ENCODE data around the gene PLD1.

Gene PLD1

GRCh38 chr3:171658841-171659240, 151.4 kb downstream of the PLD1 start:
- H3K27me3 ChIP-seq (ENCODE audit: insufficient read depth, low read length, poor library complexity, severe bottlenecking) = no peaks in the 10 kb centered on the region
- H3K9me2 ChIP-seq (replicated peaks; ENCODE audit: low read depth, low read length) = no peaks in the 10 kb centered on the region
- H3K9ac ChIP-seq (ENCODE audit: low read depth, low read length, poor library complexity, severe bottlenecking) = no peak overlapping the region
- no peaks in the 10 kb centered on the region for H3K9me3 ChIP-seq (ENCODE audit: insufficient read depth, low read depth, low read length)
- H4K20me1 ChIP-seq (ENCODE audit: insufficient read depth, low read length, poor library complexity, severe bottlenecking) = no peaks in the 10 kb centered on the region
- no peaks in the 10 kb centered on the region for H3K4me1 ChIP-seq (ENCODE audit: insufficient read depth, low read length, poor library complexity, severe bottlenecking)
- no peak overlapping the region for H3K4me3 ChIP-seq (ENCODE audit: low read length, poor library complexity, severe bottlenecking)
- H3K4me2 ChIP-seq (ENCODE audit: low read depth, low read length, poor library complexity, severe bottlenecking) = no peak overlapping the region
- no peaks in the 10 kb centered on the region for H3F3A ChIP-seq (ENCODE audit: low read depth)
- H2AFZ ChIP-seq (ENCODE audit: low read length) = no peak overlapping the region
- H3K79me2 ChIP-seq (ENCODE audit: insufficient read depth, low read length) = no peaks in the 10 kb centered on the region
- TF ChIP-seq EZH2phosphoT487 (IDR thresholded peaks at IDR 0.05; ENCODE audit: borderline replicate concordance) = no peak
- TF ChIP-seq CTCF (conservative IDR thresholded peaks at IDR 0.05; ENCODE audit: low read length) = no peak
- H3K36me3 ChIP-seq (ENCODE audit: insufficient read depth, low read length) = no peaks in the 10 kb centered on the region

- H3F3A ChIP-seq (ENCODE audit: low read depth) = no peaks in the 10 kb centered on the region
- H3K4me1 ChIP-seq (ENCODE audit: insufficient read depth, low read length, poor library complexity, severe bottlenecking) = no peaks in the 10 kb centered on the region
- no peaks in the 10 kb centered on the region for H3K27me3 ChIP-seq (ENCODE audit: insufficient read depth, low read length, poor library complexity, severe bottlenecking)
- peak overlapping the region; percentile 13; the same call in 1 of the 2 replicates for H2AFZ ChIP-seq (ENCODE audit: low read length)
- H3K36me3 ChIP-seq (ENCODE audit: insufficient read depth, low read length) = no peaks in the 10 kb centered on the region
- no peaks in the 10 kb centered on the region for H4K20me1 ChIP-seq (ENCODE audit: insufficient read depth, low read length, poor library complexity, severe bottlenecking)
- no peak overlapping the region for H3K9ac ChIP-seq (ENCODE audit: low read depth, low read length, poor library complexity, severe bottlenecking)
- no peak overlapping the region for H3K4me3 ChIP-seq (ENCODE audit: low read length, poor library complexity, severe bottlenecking)
- no peaks in the 10 kb centered on the region for H3K9me2 ChIP-seq (replicated peaks; ENCODE audit: low read depth, low read length)
- TF ChIP-seq EZH2phosphoT487 (IDR thresholded peaks at IDR 0.05; ENCODE audit: borderline replicate concordance) (no peak), CTCF (conservative IDR thresholded peaks at IDR 0.05; ENCODE audit: low read length) (no peak)
- H3K79me2 ChIP-seq (ENCODE audit: insufficient read depth, low read length) = no peaks in the 10 kb centered on the region
- H3K4me2 ChIP-seq (ENCODE audit: low read depth, low read length, poor library complexity, severe bottlenecking) = no peak overlapping the region
- H3K9me3 ChIP-seq (ENCODE audit: insufficient read depth, low read depth, low read length) = no peaks in the 10 kb centered on the region
These were observed 155.5 kb downstream of the PLD1 start for GRCh38 chr3:171654809-171655208.

- peak overlapping the region; percentile 13; the same call in 1 of the 2 replicates for H2AFZ ChIP-seq (ENCODE audit: low read length)
- H3K4me2 ChIP-seq (ENCODE audit: low read depth, low read length, poor library complexity, severe bottlenecking) = no peak overlapping the region
- TF ChIP-seq CTCF (conservative IDR thresholded peaks at IDR 0.05; ENCODE audit: low read length) (no peak), EZH2phosphoT487 (IDR thresholded peaks at IDR 0.05; ENCODE audit: borderline replicate concordance) (no peak)
- no peaks in the 10 kb centered on the region for H4K20me1 ChIP-seq (ENCODE audit: insufficient read depth, low read length, poor library complexity, severe bottlenecking)
- H3K27me3 ChIP-seq (ENCODE audit: insufficient read depth, low read length, poor library complexity, severe bottlenecking) = no peaks in the 10 kb centered on the region
- no peaks in the 10 kb centered on the region for H3K9me3 ChIP-seq (ENCODE audit: insufficient read depth, low read depth, low read length)
- H3K9me2 ChIP-seq (replicated peaks; ENCODE audit: low read depth, low read length) = no peaks in the 10 kb centered on the region
- H3K9ac ChIP-seq (ENCODE audit: low read depth, low read length, poor library complexity, severe bottlenecking) = no peak overlapping the region
- H3K79me2 ChIP-seq (ENCODE audit: insufficient read depth, low read length) = no peaks in the 10 kb centered on the region
- no peaks in the 10 kb centered on the region for H3K4me1 ChIP-seq (ENCODE audit: insufficient read depth, low read length, poor library complexity, severe bottlenecking)
- H3F3A ChIP-seq (ENCODE audit: low read depth) = no peaks in the 10 kb centered on the region
- no peak overlapping the region for H3K4me3 ChIP-seq (ENCODE audit: low read length, poor library complexity, severe bottlenecking)
- no peaks in the 10 kb centered on the region for H3K36me3 ChIP-seq (ENCODE audit: insufficient read depth, low read length)
These were observed 156.0 kb downstream of the PLD1 start for GRCh38 chr3:171654326-171654725.
